Measurements from ENCODE around the gene RAD52. TPM values are rescaled to one million over a fixed set of nuclear protein-coding genes. Genes with fewer than 3 reads are reported as not detected.

Gene RAD52
- total RNA-seq, 4 donors from 2014 or later: 26.9 to 61.5 (median 27.9) TPM

DNA sequence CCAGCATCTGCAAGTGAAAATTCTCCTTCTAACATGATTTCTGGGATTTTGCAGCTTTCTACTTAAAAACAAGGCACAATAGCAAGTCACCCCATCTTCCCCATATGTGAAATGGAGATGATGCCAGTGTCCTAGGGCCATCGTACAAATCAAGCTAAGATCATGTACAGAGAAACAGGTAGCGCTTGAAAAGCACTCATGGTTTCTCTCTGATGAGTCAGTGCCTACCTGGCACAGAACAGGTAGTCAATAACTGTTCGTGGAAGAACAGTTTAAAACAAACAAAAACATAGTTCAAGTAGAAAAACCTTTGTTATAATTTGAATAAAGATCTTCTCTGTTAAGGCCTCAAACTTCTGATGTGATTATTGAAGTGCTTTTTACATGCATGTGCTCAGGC lies 46.9 kb downstream of the RAD52 start:
- Histone ChIP-seq H3K4me1 (no peaks in the 10 kb centered on the region), H3K9me3 (no peaks in the 10 kb centered on the region), H3K36me3 (peaks cover 4 to 96% (median 21%) of the 10 kb centered on the region in 3 donors), H3K4me3 (no peak overlapping the region), H3K27me3 (no peaks in the 10 kb centered on the region), H3K27ac (no peak overlapping the region)
- no peak for DNase-seq (ENCODE audit: low spot score in 2 of 2)
- TF ChIP-seq, protein P1, sequence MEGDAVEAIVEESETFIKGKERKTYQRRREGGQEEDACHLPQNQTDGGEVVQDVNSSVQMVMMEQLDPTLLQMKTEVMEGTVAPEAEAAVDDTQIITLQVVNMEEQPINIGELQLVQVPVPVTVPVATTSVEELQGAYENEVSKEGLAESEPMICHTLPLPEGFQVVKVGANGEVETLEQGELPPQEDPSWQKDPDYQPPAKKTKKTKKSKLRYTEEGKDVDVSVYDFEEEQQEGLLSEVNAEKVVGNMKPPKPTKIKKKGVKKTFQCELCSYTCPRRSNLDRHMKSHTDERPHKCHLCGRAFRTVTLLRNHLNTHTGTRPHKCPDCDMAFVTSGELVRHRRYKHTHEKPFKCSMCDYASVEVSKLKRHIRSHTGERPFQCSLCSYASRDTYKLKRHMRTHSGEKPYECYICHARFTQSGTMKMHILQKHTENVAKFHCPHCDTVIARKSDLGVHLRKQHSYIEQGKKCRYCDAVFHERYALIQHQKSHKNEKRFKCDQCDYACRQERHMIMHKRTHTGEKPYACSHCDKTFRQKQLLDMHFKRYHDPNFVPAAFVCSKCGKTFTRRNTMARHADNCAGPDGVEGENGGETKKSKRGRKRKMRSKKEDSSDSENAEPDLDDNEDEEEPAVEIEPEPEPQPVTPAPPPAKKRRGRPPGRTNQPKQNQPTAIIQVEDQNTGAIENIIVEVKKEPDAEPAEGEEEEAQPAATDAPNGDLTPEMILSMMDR (IDR thresholded peaks at IDR 0.05): no peak
- TF ChIP-seq POLR2A (IDR thresholded peaks at IDR 0.05): no peak
- TF ChIP-seq EP300 (IDR thresholded peaks at IDR 0.05): no peak
- WGBS, 2 donors: 77 to 80% methylated on average over 3 of the region's 3 CpGs

DNA sequence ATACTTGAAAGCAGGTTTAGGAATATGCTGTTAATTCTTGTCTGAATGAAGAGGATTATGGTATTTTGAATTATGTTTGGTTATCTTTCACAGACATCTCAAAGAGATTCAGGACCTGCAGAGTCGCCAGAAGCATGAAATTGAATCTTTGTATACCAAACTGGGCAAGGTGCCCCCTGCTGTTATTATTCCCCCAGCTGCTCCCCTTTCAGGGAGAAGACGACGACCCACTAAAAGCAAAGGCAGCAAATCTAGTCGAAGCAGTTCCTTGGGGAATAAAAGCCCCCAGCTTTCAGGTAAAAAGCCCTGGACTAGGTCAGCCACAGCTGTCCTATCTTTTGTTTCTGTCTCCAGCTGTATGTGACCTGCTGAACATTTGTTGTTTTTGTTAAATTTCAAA lies 52.1 kb downstream of the RAD52 start:
- no peak overlapping the region for H3K27ac ChIP-seq

DNA sequence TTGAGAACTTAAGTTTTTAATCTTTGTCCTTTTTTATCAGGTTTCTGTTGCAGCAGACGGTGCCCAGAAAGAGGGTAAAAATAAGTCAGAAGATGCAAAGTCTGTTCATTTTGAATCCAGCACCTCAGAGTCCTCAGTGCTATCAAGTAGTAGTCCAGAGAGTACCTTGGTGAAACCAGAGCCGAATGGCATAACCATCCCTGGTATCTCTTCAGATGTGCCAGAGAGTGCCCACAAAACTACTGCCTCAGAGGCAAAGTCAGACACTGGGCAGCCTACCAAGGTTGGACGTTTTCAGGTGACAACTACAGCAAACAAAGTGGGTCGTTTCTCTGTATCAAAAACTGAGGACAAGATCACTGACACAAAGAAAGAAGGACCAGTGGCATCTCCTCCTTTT lies 53.5 kb downstream of the RAD52 start:
- Histone ChIP-seq H3K4me1 (no peaks in the 10 kb centered on the region), H3K27me3 (no peaks in the 10 kb centered on the region), H3K27ac (no peak overlapping the region), H3K36me3 (peaks cover 0 to 95% (median 8%) of the 10 kb centered on the region in 3 donors), H3K4me3 (no peak overlapping the region), H3K9me3 (no peaks in the 10 kb centered on the region)
- DNase-seq (ENCODE audit: low spot score in 2 of 2): no peak
- 82 to 86% methylated on average over 4 of the region's 4 CpGs for WGBS, 2 donors
- TF ChIP-seq EP300 (IDR thresholded peaks at IDR 0.05): no peak
- TF ChIP-seq POLR2A (IDR thresholded peaks at IDR 0.05): no peak

More for the DNA sequence above, 52.1 kb downstream of the RAD52 start:
- H3K4me1 ChIP-seq: no peaks in the 10 kb centered on the region
- WGBS, 2 donors: 53 to 65% methylated on average over 4 of the region's 4 CpGs
- TF ChIP-seq EP300 (IDR thresholded peaks at IDR 0.05) (no peak), POLR2A (IDR thresholded peaks at IDR 0.05) (no peak)
- TF ChIP-seq, protein P1 (IDR thresholded peaks at IDR 0.05): no peak
- H3K36me3 ChIP-seq: peaks cover 0 to 95% (median 21%) of the 10 kb centered on the region in 3 donors
- H3K27me3 ChIP-seq: no peaks in the 10 kb centered on the region
- H3K4me3 ChIP-seq: no peak overlapping the region
- DNase-seq (ENCODE audit: low spot score in 2 of 2): no peak
- no peaks in the 10 kb centered on the region for H3K9me3 ChIP-seq

DNA sequence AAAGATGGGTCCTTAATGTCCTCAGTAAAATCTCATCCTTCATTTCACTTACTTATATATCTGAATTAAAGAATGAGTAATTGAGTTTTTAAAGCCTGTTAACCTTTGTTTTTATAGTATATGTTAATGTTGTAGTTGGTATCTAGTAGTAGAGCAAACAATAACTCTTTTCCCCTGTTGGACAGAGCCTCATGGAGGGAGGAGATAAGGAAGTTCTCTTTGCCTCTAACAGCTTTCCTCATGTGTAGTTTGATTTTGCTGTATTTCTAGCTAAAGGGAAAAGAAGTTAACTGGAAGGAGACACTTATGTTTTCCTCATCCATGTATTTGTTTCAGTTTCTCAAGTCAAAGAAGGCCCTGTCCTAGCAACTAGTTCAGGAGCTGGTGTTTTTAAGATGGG lies 55.3 kb downstream of the RAD52 start:
- peaks cover 0 to 97% (median 8%) of the 10 kb centered on the region in 3 donors for H3K36me3 ChIP-seq
- no peak for DNase-seq (ENCODE audit: low spot score in 2 of 2)

DNA sequence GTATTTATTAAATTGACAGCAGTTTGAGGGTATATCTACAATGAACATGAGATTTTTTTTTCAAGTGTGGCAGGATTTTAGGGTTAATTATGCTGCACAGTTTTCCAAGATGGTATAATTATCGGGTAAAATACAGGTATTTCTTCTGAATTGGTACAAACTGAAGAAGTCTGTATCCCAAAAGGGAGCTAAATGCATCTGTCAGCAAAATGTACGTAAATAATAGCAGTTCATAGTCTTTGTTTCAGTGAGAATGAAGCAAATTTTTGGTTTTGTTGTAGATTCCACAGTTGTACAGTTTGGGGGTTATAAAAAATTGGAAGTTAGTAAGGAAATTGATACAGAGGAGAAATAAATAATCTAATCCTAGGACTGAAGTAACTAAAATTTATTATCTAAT lies 63.3 kb downstream of the RAD52 start:
- Histone ChIP-seq H3K9me3 (no peaks in the 10 kb centered on the region), H3K27me3 (no peaks in the 10 kb centered on the region), H3K4me3 (no peak overlapping the region), H3K4me1 (no peaks in the 10 kb centered on the region), H3K36me3 (peaks cover 12 to 100% (median 38%) of the 10 kb centered on the region in 3 donors), H3K27ac (no peak overlapping the region)
- 87 to 90% methylated on average over 2 of the region's 2 CpGs for WGBS, 2 donors
- no peak for TF ChIP-seq EP300 (IDR thresholded peaks at IDR 0.05)
- no peak for TF ChIP-seq POLR2A (IDR thresholded peaks at IDR 0.05)
- TF ChIP-seq, protein P1 (IDR thresholded peaks at IDR 0.05): no peak
- DNase-seq (ENCODE audit: low spot score in 2 of 2): no peak

More for the DNA sequence above, 55.3 kb downstream of the RAD52 start:
- Histone ChIP-seq H3K4me3 (no peak overlapping the region), H3K4me1 (no peaks in the 10 kb centered on the region), H3K27me3 (no peaks in the 10 kb centered on the region), H3K27ac (no peak overlapping the region), H3K9me3 (no peaks in the 10 kb centered on the region)
- TF ChIP-seq, protein P1 (IDR thresholded peaks at IDR 0.05): no peak

DNA sequence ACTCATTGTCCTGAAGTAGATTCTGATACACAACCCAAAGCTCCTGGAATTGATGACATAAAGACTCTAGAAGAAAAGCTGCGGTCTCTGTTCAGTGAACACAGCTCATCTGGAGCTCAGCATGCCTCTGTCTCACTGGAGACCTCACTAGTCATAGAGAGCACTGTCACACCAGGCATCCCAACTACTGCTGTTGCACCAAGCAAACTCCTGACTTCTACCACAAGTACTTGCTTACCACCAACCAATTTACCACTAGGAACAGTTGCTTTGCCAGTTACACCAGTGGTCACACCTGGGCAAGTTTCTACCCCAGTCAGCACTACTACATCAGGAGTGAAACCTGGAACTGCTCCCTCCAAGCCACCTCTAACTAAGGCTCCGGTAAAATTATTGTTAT lies 63.8 kb downstream of the RAD52 start:
- no peak for DNase-seq (ENCODE audit: low spot score in 2 of 2)
- H3K4me3 ChIP-seq: no peak overlapping the region
- H3K9me3 ChIP-seq: no peaks in the 10 kb centered on the region
- TF ChIP-seq EP300 (IDR thresholded peaks at IDR 0.05) (no peak), POLR2A (IDR thresholded peaks at IDR 0.05) (no peak)
- TF ChIP-seq, protein P1 (IDR thresholded peaks at IDR 0.05): no peak
- no peaks in the 10 kb centered on the region for H3K4me1 ChIP-seq
- no peak overlapping the region for H3K27ac ChIP-seq
- H3K36me3 ChIP-seq: peaks cover 17 to 100% (median 38%) of the 10 kb centered on the region in 3 donors
- 89 to 97% methylated on average over 2 of the region's 2 CpGs for WGBS, 2 donors
- H3K27me3 ChIP-seq: no peaks in the 10 kb centered on the region
